Stimulated activated CD4-positive, alpha-beta T cell treated with anti-CD3 and anti-CD28 coated beads, TNF-alpha, amount 100 ng/mL, for 4 hours (primary cell): ENCODE data around the gene AOAH.
"Not testable (repeated sequence)": the region's sequence is repeated elsewhere in the genome, so short reads cannot be mapped to it uniquely, and the experiment has no call there.

ENCODE experiments used
- DNase-seq, 3 experiments: peaks; one replicate each; pipeline ENCODE4 v3.0.0-alpha.2; 2020; ENCODE audit warnings: low read depth in 3 of 3

The AOAH gene

DNA sequence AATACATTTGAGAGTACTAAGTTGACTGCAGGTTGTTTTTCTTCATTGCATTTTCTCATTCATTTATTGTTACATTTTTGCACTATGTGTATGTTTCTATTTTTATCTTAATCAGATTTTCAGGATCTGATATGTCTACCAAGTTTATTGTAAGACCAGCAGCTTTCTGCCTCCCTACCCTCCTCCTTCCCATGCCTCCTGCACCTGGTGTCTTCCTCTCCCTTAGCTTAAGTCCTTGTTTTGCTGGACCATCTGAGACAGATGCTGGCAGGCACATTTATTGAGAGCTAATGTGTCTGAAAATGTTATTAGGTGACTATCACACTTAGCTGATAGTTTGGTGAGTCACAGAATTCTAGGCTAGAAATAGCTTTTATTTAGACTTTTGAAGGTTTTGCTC is 255.1 kb downstream of the AOAH start:
- DNase-seq, result no peak

- DNase-seq, result no peak
Measured at GRCh38 chr7:36468370-36469101, 255.8 kb downstream of the AOAH start.

- DNase-seq, result not testable (repeated sequence)
Measured at GRCh38 chr7:36466001-36466400, 258.3 kb downstream of the AOAH start.

DNA sequence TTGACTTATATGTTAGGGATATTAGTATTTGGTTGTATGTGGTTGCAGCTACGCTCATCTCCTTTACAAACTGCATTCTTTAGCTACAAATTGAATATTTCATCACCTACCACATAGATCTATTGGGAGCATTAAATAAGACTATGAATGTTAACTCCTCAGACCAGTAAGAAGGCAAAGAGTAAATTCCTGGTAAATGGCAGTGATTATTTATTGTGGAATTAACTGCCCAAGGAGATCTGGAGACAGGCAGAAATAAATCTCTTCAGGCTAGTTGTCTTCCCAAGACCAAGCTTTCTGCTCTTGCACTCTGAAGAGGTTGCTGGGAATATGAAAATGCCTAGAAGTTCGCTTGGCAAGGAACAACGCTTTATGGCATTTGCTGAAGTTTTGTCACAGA is 260.0 kb downstream of the AOAH start:
- DNase-seq, result no peak
